Suprapubic skin (tissue), 4 donors: Measurements from ENCODE around the gene DACH2.

Experiments used
- CTCF ChIP-seq, 2 donors: fragments of 200-600 bp in 1 of 2; fragments of 450-650 bp in 1 of 2; sonication (generic) in 1 of 2; IDR thresholded peaks; one replicate each; pipeline ENCODE4 v1.5.1; 2016 to 2019; ENCODE audit warnings: antibody characterized with exemption in 2 of 2, mild to moderate bottlenecking in 1 of 2, moderate library complexity in 1 of 2
- EP300 ChIP-seq: sonication (generic); formaldehyde crosslinking; IDR thresholded peaks from one replicate; pipeline ENCODE4 v1.6.1; 2017; ENCODE audit warnings: antibody characterized with exemption
- POLR2AphosphoS5 ChIP-seq, 3 donors: sonication (generic); formaldehyde crosslinking; IDR thresholded peaks; one replicate each; pipeline ENCODE4 v1.6.1; 2017; ENCODE audit warnings: antibody characterized with exemption in 3 of 3

- TF ChIP-seq EP300 = no peak
- TF ChIP-seq POLR2AphosphoS5 (IDR thresholded peaks at IDR 0.05) = no peak
- TF ChIP-seq CTCF (IDR thresholded peaks at IDR 0.05) = no peak
These were observed 287.9 kb downstream of the DACH2 start for GRCh38 chrX:86436116-86436515.
